ENCODE results near the gene HDHD5. TPM values are rescaled to one million over a fixed set of nuclear protein-coding genes. Genes with fewer than 3 reads are reported as not detected.

HDHD5 gene
- total and polyA plus RNA-seq, 10 of the 15 experiments (the other 5 are each of a cell fraction or from before 2014, with no cell fraction given), result 1.7 to 68.0 (median 49.9) TPM

- TF ChIP-seq ZSCAN29 (IDR thresholded peaks at IDR 0.05), result peak; percentile 67; the same call in 1 of the 2 replicates
- peak; percentile 84 for TF ChIP-seq TCF12 (IDR thresholded peaks at IDR 0.05; ENCODE audit: low read depth, low read length)
- TF ChIP-seq, protein P1, sequence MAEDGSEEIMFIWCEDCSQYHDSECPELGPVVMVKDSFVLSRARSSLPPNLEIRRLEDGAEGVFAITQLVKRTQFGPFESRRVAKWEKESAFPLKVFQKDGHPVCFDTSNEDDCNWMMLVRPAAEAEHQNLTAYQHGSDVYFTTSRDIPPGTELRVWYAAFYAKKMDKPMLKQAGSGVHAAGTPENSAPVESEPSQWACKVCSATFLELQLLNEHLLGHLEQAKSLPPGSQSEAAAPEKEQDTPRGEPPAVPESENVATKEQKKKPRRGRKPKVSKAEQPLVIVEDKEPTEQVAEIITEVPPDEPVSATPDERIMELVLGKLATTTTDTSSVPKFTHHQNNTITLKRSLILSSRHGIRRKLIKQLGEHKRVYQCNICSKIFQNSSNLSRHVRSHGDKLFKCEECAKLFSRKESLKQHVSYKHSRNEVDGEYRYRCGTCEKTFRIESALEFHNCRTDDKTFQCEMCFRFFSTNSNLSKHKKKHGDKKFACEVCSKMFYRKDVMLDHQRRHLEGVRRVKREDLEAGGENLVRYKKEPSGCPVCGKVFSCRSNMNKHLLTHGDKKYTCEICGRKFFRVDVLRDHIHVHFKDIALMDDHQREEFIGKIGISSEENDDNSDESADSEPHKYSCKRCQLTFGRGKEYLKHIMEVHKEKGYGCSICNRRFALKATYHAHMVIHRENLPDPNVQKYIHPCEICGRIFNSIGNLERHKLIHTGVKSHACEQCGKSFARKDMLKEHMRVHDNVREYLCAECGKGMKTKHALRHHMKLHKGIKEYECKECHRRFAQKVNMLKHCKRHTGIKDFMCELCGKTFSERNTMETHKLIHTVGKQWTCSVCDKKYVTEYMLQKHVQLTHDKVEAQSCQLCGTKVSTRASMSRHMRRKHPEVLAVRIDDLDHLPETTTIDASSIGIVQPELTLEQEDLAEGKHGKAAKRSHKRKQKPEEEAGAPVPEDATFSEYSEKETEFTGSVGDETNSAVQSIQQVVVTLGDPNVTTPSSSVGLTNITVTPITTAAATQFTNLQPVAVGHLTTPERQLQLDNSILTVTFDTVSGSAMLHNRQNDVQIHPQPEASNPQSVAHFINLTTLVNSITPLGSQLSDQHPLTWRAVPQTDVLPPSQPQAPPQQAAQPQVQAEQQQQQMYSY (CRISPR knock-in tag; IDR thresholded peaks at IDR 0.05), result no peak
- peak; percentile 77 for TF ChIP-seq GABPA (IDR thresholded peaks at IDR 0.05; ENCODE audit: low read depth)
- TF ChIP-seq, protein P2, sequence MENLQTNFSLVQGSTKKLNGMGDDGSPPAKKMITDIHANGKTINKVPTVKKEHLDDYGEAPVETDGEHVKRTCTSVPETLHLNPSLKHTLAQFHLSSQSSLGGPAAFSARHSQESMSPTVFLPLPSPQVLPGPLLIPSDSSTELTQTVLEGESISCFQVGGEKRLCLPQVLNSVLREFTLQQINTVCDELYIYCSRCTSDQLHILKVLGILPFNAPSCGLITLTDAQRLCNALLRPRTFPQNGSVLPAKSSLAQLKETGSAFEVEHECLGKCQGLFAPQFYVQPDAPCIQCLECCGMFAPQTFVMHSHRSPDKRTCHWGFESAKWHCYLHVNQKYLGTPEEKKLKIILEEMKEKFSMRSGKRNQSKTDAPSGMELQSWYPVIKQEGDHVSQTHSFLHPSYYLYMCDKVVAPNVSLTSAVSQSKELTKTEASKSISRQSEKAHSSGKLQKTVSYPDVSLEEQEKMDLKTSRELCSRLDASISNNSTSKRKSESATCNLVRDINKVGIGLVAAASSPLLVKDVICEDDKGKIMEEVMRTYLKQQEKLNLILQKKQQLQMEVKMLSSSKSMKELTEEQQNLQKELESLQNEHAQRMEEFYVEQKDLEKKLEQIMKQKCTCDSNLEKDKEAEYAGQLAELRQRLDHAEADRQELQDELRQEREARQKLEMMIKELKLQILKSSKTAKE (IDR thresholded peaks at IDR 0.05; ENCODE audit: low read depth, poor library complexity, severe bottlenecking), result no peak
- no peak for TF ChIP-seq RFX5 (IDR thresholded peaks at IDR 0.05; ENCODE audit: low read depth, low read length)
- TF ChIP-seq LARP7 (IDR thresholded peaks at IDR 0.05), result peak; percentile 97
- TF ChIP-seq NKRF (conservative IDR thresholded peaks at IDR 0.05), result peak; percentile 85
- TF ChIP-seq GATAD2B (conservative IDR thresholded peaks at IDR 0.05; ENCODE audit: low read depth), result peak; percentile 96
- TF ChIP-seq IRF4 (IDR thresholded peaks at IDR 0.05; ENCODE audit: low read depth, low read length), result no peak
- TF ChIP-seq CBFB (IDR thresholded peaks at IDR 0.05; ENCODE audit: low read depth), result no peak
- peak; percentile 57 for TF ChIP-seq SMC3 (IDR thresholded peaks at IDR 0.05; ENCODE audit: borderline replicate concordance, low read length)
- no peak for TF ChIP-seq MTA3 (IDR thresholded peaks at IDR 0.05; ENCODE audit: borderline replicate concordance, low read length)
- peak; percentile 93 for TF ChIP-seq NR2F1 (conservative IDR thresholded peaks at IDR 0.05)
- TF ChIP-seq BRCA1 (IDR thresholded peaks at IDR 0.05; ENCODE audit: low read depth, low read length), result no peak
- no peak; the same call in 1 of the 2 replicates for TF ChIP-seq HCFC1 (IDR thresholded peaks at IDR 0.05; ENCODE audit: low read length)
- TF ChIP-seq CREM (IDR thresholded peaks at IDR 0.05; ENCODE audit: low read depth), result 0 out of 2 replicates have a peak, but pooled peaks have one; percentile 26
- TF ChIP-seq KDM1A (IDR thresholded peaks at IDR 0.05; ENCODE audit: borderline replicate concordance), result no peak
- TF ChIP-seq RELA (IDR thresholded peaks at IDR 0.05; ENCODE audit: borderline replicate concordance, partially characterized antibody), result peak; percentile 33
- TF ChIP-seq EED (IDR thresholded peaks at IDR 0.05; ENCODE audit: low read depth), result peak; percentile 59
- TF ChIP-seq, protein P3, sequence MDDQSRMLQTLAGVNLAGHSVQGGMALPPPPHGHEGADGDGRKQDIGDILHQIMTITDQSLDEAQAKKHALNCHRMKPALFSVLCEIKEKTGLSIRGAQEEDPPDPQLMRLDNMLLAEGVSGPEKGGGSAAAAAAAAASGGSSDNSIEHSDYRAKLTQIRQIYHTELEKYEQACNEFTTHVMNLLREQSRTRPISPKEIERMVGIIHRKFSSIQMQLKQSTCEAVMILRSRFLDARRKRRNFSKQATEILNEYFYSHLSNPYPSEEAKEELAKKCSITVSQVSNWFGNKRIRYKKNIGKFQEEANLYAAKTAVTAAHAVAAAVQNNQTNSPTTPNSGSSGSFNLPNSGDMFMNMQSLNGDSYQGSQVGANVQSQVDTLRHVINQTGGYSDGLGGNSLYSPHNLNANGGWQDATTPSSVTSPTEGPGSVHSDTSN (IDR thresholded peaks at IDR 0.05; ENCODE audit: insufficient replicate concordance, low read depth, low read length), result no peak
- TF ChIP-seq RAD21 (IDR thresholded peaks at IDR 0.05; ENCODE audit: insufficient read depth, low read depth, low read length), result peak; percentile 65
These were observed 12.3 kb upstream of the HDHD5 start (continued) for GRCh38 chr22:17171153-17172028.
